Activated T-cell treated with anti-CD3 and anti-CD28 coated beads for 4 hours (primary cell): ENCODE measurements around the gene ZNF83.
A peak's percentile ranks its signal among the peaks of the same experiment; 100 is the strongest.
"Not testable (repeated sequence)": the region's sequence is repeated elsewhere in the genome, so short reads cannot be mapped to it uniquely, and the experiment has no call there.

Experiments used
- DNase-seq: peaks from one replicate; pipeline ENCODE4 v3.0.0-alpha.2; 2020

Gene ZNF83

DNA sequence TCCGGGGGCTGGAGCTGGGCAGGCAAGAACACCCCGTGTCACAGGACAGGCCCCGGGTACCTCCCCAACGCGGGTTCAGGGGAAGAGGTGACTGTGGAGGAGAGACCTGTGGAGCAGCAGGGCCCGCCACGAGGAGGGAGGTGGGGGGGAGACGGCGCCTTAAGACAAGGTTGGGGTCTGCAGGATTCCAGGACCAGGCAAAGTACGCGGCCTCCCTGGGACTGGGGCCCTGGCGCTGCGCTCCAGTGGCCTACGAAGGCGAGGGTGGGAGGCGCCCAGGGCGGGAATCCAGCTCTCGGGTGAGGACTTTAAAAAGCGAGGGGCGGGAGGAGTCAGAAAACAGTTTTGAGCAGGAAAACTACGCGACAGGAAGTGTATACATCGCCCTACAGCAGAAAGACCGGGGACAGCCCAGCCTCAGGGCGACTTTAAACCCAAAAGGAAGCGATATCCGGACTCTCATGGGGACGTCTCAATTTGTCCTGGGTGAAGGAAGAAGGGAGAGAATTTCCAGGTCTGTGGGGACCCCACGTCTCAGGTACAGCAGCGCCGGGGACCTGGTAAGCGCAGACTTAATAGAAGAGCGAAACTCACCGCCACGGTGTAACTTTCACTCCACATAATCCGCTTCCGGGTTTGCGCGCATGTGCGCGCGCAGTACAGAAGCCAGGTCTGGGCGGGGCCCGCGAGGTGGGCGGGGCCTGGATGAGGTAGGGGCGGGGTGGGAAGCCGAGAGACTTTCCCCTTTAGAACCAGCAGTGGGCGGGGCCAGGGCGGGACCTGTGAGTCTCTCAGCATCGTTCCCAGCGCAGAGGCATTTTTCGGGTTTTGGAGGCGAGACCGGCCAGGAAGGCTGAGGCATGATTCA, at the start of gene ZNF83:
TSS of gene ZNF83 (minus strand) at position 638 of the 868 bp plus-strand sequence.
- peak; percentile 89 for DNase-seq

- DNase-seq: no peak
These were observed 49.5 kb upstream of the ZNF83 start for GRCh38 chr19:52687684-52688083.

- no peak for DNase-seq
These were observed 47.7 kb upstream of the ZNF83 start for GRCh38 chr19:52685811-52686210.

GRCh38 chr19:52681216-52681615, 43.1 kb upstream of the ZNF83 start:
- DNase-seq: not testable (repeated sequence)

DNA sequence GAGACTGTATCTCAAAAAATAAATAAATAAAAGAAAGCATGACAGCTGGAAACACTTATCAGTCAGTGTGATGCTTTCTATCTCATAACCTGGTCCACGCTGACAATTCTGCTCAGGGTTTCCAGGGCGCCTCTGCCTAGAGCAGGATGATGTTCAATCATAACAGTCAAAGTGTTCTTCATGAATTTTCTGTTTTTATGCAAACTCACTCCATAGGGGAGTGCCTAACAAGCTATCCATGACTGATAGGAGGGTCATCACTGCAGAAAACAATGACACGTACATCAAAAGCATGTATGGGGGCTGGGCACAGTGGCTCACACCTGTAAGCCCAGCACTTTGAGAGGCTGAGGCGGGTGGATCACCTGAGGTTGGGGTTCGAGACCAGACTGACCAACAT, 41.4 kb upstream of the ZNF83 start:
- no peak for DNase-seq

- DNase-seq: not testable (repeated sequence)
These were observed 37.1 kb upstream of the ZNF83 start for GRCh38 chr19:52675239-52675638.

DNA sequence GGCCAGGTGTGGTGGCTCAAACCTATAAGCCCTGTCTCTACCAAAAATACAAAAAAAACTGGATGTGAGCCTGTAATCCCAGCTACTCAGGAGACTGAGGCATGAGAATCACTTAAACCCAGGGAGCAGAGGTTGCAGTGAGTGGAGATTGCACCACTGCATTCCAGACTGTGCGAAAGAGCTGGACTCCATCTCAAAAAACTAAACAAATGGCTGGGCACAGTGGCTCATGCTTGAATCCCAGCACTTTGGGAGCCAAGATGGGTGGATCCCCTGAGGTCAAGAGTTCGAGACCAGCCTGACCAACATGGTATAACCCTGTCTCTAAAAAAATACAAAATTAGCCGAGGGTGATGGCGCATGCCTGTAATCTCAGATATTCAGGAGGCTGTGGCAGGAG, 34.9 kb upstream of the ZNF83 start:
- DNase-seq: no peak

- no peak for DNase-seq
These were observed 31.9 kb upstream of the ZNF83 start for GRCh38 chr19:52670046-52670445.

DNA sequence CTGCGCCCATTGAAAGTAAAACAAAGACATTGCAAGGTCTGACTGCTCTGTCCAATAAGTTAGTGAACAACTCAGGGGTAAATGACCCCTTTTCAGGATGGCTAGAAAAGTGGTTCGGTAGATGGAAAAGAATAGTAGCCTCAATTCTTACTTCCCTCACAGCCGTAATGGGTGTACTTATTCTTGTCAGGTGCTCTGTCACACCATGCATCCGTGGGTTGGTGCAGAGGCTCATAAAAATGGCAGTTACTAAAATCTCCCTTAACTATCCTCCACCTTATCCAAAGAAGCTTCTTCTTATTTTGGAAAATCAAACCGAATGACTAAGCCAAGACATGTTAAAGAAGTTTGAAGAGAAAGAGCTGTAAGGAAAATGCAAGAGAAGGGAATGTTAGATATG, 31.4 kb upstream of the ZNF83 start:
- no peak for DNase-seq

GRCh38 chr19:52667972-52668371, 29.8 kb upstream of the ZNF83 start:
- no peak for DNase-seq

GRCh38 chr19:52666506-52666905, 28.4 kb upstream of the ZNF83 start:
- no peak for DNase-seq

DNA sequence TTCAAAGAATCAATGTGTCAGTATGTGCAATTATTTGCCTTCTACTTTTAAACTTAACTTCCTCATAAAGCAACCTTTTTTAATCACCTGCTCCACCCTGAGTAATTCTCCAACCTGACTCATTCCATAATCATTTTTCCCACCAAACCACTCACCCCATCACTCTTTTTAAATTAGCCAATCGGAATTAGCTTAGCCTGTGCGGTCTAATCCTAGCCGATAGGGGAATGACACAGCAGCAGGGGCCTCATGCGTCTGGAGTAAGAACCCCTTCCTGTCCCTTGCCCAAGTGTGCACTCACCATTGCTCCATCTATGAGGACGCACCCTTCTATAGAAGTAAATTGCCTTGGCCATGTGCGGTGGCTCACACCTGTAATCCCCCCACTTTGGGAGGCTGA, 27.4 kb upstream of the ZNF83 start:
- DNase-seq: no peak

DNA sequence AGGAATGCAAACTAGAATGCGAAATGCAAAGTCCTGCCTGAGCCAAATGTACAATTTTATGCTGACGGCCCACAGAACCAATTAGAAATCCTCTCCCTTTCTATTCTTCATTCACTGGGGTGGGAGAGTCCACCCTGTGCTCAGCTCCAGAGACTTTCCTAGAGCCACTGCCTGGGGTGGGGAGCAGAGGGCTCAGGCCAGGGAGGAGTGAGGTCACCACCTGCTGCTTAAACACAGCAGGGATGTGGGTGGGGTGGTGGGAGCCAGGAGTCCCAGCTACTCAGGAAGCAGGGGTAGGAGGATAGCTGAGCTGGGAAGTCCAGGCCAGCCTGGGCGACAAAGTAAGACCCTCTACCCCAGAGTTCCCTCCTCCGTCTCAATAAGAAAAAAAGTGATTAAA, 26.9 kb upstream of the ZNF83 start:
- no peak for DNase-seq

DNA sequence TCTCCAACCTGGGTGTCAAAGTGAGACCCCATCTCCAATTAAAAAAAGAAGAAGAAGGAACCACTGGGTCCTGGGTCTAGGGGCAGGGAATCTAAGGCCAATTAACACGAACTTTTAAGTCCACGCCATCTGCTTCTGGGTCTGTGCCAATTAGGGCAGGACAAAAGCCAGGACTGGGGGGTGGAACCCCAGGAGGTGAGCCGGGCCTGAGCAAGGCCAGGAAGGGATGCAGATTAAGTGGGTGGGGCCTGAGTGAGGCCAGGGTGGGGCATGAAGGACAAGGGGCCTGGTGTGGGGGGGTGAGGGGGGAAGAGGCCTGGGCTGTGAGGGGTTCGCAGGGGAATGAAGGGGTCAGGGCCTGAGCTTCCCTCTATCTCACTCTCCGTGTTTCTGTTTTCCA, 26.3 kb upstream of the ZNF83 start:
- DNase-seq: no peak

DNA sequence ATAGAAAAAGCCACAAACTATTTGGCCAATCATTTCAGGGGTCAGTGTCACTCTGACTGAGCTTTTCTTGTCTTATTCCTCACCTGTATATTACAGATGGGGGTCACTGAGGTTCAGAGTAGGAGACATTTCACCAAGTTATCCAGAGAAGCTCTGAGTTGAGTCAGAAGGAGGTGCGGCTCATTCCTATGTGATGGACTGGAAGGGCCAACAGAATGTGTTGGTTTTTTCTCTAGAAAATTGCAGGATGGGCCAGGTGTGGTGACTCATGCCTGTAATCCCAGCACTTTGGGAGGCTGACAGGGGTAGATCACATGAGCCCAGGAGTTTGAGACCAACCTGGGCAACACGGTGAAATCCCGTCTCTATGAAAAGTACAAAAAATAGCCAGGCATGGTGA, 24.5 kb upstream of the ZNF83 start:
- DNase-seq: no peak

- no peak for DNase-seq
These were observed 22.8 kb upstream of the ZNF83 start for GRCh38 chr19:52660981-52661380.

DNA sequence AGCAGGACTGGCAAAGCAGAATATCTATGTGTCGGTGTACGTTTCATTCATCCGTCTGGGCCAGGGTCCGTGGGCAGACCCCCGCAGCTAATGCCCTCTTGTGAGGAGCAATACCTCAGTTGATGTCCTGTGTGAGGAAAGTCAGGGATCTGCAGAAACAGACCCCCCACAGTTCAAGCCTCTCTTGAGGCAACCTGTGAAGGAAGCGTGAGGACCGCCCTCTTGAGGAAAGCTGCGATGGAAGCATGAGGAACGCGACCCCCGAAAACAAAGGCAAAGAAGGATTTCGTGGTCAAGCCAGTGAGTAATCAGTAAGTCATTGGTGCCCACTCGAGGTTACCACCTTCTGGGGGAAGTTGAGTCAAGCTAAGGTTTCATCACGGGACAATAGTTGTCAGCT, 20.9 kb upstream of the ZNF83 start:
- DNase-seq: no peak

DNA sequence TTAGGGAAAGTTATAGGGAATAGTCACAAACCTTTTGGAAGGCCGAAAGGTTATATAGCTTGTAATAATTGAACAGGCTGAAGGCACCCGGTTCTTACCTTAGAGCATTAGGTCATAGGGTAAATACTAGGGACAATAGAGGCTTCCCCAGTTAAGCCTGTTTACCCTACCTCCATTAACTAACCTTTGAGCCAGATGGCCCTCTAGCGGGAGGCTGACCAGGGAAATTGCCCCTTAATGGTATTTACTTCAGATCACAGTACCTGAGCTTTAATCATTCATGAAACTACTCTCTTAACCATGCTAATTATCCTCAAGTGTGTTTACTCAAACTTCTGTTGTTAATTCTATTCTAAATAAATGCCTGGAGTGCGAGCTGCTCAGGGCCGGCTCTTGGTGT, 20.4 kb upstream of the ZNF83 start:
- DNase-seq: no peak

GRCh38 chr19:52653161-52653560, 15.0 kb upstream of the ZNF83 start:
- no peak for DNase-seq

DNA sequence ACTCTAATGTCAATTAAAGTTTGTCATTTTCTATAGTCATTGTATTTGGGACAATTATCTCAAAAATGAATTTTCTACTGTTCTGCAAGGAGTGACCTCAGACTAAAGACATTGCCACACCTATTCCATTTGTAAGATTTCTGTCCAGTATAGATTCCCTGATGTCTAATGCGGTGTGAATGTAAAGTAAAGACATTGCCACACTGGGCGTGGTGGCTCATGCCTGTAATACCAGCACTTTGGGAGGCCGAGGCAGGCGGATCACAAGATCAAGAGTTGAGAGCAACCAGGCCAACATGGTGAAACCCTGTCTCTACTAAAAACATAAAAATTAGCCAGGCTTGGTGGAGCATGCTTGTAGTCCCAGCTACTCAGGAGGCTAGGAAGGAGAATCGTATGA, 13.8 kb upstream of the ZNF83 start:
- DNase-seq: no peak

DNA sequence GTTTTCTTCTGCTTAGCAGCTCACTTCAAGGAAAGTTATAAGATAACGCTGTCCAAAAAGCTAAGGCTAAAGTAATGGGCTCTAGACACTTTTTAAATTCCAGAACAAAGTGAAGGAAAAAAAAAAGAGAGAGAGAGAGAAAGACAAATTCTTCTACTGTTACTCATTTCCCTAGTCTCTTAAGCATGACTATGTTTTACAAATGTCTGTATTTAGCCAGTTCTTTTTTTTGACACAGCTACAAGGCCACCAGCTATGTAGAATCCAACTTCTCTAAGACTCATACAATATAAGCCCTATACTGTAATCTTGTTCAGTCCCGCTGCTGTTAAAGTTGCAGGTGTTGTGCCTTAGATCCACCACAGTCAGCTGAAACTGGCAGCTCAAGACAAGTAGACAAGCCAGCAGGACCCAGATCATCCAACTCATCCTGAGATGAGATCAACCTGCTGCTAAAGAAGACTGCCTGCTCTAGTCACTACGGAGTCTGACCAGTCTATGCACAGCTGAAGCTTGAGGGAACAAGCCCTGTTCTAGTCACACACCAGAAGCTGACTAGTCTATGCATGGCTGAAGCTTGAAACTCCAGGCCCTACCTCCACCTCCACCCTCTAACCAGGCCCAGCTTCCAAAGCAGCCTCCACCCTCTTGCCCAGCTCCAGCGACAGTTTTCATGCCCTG, 10.3 kb upstream of the ZNF83 start:
- no peak for DNase-seq

GRCh38 chr19:52646571-52647217, 8.5 kb upstream of the ZNF83 start:
- no peak for DNase-seq

- no peak for DNase-seq
These were observed 2.8 kb upstream of the ZNF83 start for GRCh38 chr19:52640916-52641315.

DNA sequence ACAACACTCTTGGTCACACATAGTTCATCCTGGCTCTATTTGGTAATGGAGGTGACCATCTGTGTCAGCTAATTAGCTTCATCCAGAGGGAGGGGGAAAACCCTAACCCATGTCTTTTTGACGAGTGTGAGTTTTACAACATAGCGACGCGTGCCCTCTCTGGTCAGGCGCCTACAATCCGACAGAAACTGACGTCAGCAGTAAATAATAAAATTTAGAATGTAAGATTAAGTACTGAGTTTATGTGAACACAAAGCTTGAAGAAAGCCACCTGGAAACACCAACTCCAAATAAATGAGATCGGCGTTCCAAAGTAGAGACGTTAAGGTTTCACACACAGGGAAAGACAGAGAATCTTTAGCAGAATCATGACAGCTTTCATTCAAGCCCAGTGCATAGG, 1.8 kb upstream of the ZNF83 start:
- DNase-seq: no peak
